ENCODE data around the gene UBE3A.

DNA sequence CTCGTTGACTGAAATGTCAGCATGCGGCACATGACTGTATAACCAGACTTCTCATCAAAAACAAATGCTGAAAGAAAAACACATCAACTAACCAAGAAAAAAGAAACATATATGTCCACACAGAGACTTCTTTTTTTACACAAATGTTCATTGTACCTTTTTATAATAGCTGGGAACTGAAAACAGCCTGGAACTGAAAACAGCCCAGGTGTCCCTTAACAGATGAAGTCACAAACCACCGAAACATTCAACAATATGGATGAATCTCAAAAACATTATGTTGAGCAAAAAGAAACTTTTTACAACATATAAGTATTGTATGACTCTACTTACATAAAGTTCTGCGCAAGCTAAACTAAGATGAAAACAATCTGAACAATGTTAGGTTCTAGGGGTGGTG lies 20.6 kb downstream of the UBE3A start:
- TF ChIP-seq CTCF (IDR thresholded peaks at IDR 0.05) (no peak), POLR2AphosphoS5 (IDR thresholded peaks at IDR 0.05) (no peak), POLR2A (IDR thresholded peaks at IDR 0.05) (no peak)
